Neural crest cell (in vitro differentiated cells): ENCODE data around the gene CDC5L. TPM values are rescaled to one million over a fixed set of nuclear protein-coding genes. Genes with fewer than 3 reads are reported as not detected.

ENCODE experiments used
- DNase-seq: peaks from one replicate; pipeline ENCODE4 v3.0.0; 2021; ENCODE audit warnings: low read depth, mixed read lengths, low spot score
- H3K27ac Mint-ChIP-seq: one replicate; pipeline ENCODE4 v1.8.0; 2021; ENCODE audit warnings: mild to moderate bottlenecking, mixed read lengths; ENCODE audit not compliant: unreplicated experiment
- H3K27me3 Mint-ChIP-seq: 2 replicates; pipeline ENCODE4 v1.8.0; 2021; ENCODE audit warnings: low read depth, mild to moderate bottlenecking, mixed read lengths
- H3K36me3 Mint-ChIP-seq: 2 replicates; pipeline ENCODE4 v1.8.0; 2021; ENCODE audit warnings: low read depth, mild to moderate bottlenecking, mixed read lengths
- H3K4me1 Mint-ChIP-seq: 2 replicates; pipeline ENCODE4 v1.8.0; 2021; ENCODE audit warnings: mixed read lengths
- H3K4me3 Mint-ChIP-seq: one replicate; pipeline ENCODE4 v1.8.0; 2021; ENCODE audit warnings: mild to moderate bottlenecking, mixed read lengths
- H3K9me3 Mint-ChIP-seq: 2 replicates; pipeline ENCODE4 v1.8.0; 2021; ENCODE audit warnings: mixed read lengths
- CTCF ChIP-seq: fragments of 200-600 bp; sonication (generic); conservative IDR thresholded peaks from 2 replicates; pipeline ENCODE4 v1.5.0; 2021; ENCODE audit warnings: antibody characterized with exemption, mild to moderate bottlenecking
- long read RNA-seq: library from polyadenylated mRNA; unstranded; transcript quantifications from one replicate; pipeline ENCODE4 v2.0.0, GENCODE V29; 2020
- total RNA-seq: library from RNA; stranded (reverse); gene quantifications from 2 replicates; pipeline ENCODE4 v1.2.1, GENCODE V29; 2021

CDC5L gene
- total RNA-seq, result 36.2 and 39.0 TPM in 2 replicates
- long read RNA-seq, full-length matches to known transcripts, result 77 of 181 reads
- long read RNA-seq, partial matches to known transcripts, result 97 of 181 reads
- long read RNA-seq, other reads (novel, unspliced or antisense), result 7 of 181 reads

GRCh38 chr6:44387346-44388134 lies at the start of gene CDC5L:
TSS of gene CDC5L (plus strand) at chr6:44387706. CDS start at chr6:44387824, 118 bp downstream.
- H3K27ac Mint-ChIP-seq, result peak within 1 kb of the TSS; percentile 98
- H3K27me3 Mint-ChIP-seq, result no peaks in the 10 kb centered on the region
- no peaks in the 10 kb centered on the region for H3K9me3 Mint-ChIP-seq
- H3K4me3 Mint-ChIP-seq, result peak within 1 kb of the TSS; percentile 93
- no peak for TF ChIP-seq CTCF
- DNase-seq, result peak; percentile 91
- no peaks in the 10 kb centered on the region for H3K36me3 Mint-ChIP-seq
- peaks cover 38% of the 10 kb centered on the region for H3K4me1 Mint-ChIP-seq

- TF ChIP-seq CTCF, result peak; percentile 88
These were observed 49.0 kb upstream of the CDC5L start for GRCh38 chr6:44338228-44339122.

GRCh38 chr6:44339301-44339700 lies 48.2 kb upstream of the CDC5L start:
- Mint-ChIP-seq H3K4me3 (no peak overlapping the region), H3K9me3 (no peaks in the 10 kb centered on the region), H3K4me1 (peaks cover 13% of the 10 kb centered on the region)

More at GRCh38 chr6:44338228-44339122, 49.0 kb upstream of the CDC5L start:
- Mint-ChIP-seq H3K27ac (no peak overlapping the region), H3K27me3 (no peaks in the 10 kb centered on the region), H3K36me3 (no peaks in the 10 kb centered on the region), H3K9me3 (no peaks in the 10 kb centered on the region), H3K4me3 (no peak overlapping the region), H3K4me1 (peaks cover 13% of the 10 kb centered on the region)
- peak; percentile 66 for DNase-seq

GRCh38 chr6:44339763-44340625 lies 47.5 kb upstream of the CDC5L start:
- no peak overlapping the region for H3K27ac Mint-ChIP-seq

More at GRCh38 chr6:44339301-44339700, 48.2 kb upstream of the CDC5L start:
- no peak for DNase-seq
- TF ChIP-seq CTCF, result no peak
- no peak overlapping the region for H3K27ac Mint-ChIP-seq
- H3K27me3 Mint-ChIP-seq, result no peaks in the 10 kb centered on the region
- H3K36me3 Mint-ChIP-seq, result no peaks in the 10 kb centered on the region

More at GRCh38 chr6:44339763-44340625, 47.5 kb upstream of the CDC5L start:
- Mint-ChIP-seq H3K4me1 (peaks cover 13% of the 10 kb centered on the region), H3K4me3 (no peak overlapping the region), H3K36me3 (no peaks in the 10 kb centered on the region), H3K27me3 (peaks cover 4% of the 10 kb centered on the region), H3K9me3 (no peaks in the 10 kb centered on the region)
- TF ChIP-seq CTCF, result no peak
- DNase-seq, result no peak
